Hypothalamus (tissue), 51 donors: Measurements from ENCODE around the gene ARX.

Experiments
- DNase-seq, 51 donors: peaks; one replicate each; lab custom pipeline; 2025; lab: John Stamatoyannopoulos, UW

The ARX gene

GRCh38 chrX:25003066-25003849, 12.5 kb downstream of the ARX start:
- peak in 1 of 51 donors; percentile 14 for DNase-seq

DNA sequence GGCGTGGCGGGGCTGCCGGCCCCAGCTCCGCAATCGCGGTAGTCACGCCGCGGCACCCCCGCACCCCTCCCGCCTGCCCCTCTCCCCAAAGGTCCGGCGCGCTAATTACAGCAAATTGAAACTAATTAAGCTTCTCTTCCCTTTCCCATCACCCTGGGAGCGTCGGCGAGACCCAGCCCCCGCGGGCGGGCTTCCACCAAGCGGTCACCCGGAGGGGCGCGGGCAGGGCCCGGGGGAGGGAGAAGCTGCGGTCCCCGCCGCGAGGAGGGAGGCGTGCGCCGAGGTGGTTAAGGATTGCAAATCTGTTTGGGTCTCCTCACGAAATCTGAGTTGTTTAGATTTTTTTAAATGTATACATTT, 13.1 kb downstream of the ARX start:
- no peak for DNase-seq

- no peak for DNase-seq
Measured at GRCh38 chrX:25001808-25002660, 13.7 kb downstream of the ARX start.

GRCh38 chrX:24999511-24999910, 16.3 kb downstream of the ARX start:
- no peak for DNase-seq

- no peak for DNase-seq
Measured at GRCh38 chrX:24996096-24996709, 19.6 kb downstream of the ARX start.

DNA sequence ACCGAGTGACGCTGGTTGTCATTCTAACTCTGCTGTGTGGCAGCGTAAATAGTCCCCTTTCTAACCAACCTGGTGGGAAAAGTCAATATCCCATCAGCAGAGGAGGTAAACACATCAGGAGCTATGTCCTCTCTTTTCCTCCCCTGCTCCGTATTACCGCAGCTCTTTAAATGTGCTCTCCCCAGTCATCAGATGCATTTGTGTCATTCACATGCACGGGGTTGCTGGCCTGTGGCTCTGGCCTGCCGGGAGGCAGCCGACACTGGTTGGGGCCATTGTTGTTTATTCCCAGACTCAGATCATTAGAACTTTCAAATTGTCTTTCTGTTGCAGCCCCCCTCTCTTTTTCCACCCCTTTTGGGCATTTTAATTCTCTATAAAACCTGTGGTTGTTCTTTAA, 21.9 kb downstream of the ARX start:
- no peak for DNase-seq

- DNase-seq = peak in 2 of 51 donors; percentile 2 to 17
Measured at GRCh38 chrX:24990535-24990934, 25.2 kb downstream of the ARX start.

DNA sequence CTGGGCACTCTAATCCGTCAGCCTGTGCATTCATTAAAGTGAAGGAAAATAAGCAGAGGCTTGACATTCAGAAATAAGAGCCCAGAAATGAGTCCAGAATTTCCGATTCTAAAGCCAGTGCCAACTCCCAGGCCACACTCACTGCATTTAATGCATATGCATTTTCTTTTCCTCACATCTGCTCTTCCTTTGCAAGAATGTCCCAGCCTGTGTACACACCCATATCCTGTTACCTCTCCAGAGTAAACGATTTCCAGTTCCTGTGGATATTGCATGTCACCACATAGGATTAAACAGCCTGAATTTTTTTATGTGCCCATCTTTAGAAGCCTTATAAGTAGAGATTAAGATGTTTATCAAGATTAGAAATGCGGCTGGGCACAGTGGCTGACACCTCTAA, 27.5 kb downstream of the ARX start:
- no peak for DNase-seq

GRCh38 chrX:24987731-24988130, 28.0 kb downstream of the ARX start:
- DNase-seq = no peak

DNA sequence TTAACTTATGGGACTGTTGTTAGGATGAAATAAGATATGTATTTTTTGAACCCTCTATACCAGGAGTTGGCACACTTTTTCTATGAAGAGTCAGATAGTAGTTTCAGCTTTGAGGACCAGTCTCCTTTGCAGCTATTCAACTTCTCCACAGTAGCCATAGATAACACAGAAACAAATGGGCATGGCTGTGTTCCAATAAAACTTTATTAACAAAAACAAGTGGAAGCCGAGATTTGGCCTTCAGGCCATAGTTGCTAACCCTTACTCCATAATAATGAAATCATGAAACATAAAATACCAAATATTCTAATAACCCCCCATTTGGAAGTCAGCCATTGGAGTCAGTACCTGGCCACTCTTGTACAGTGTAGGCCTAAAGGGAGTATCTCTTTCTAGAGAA, 30.6 kb downstream of the ARX start:
- DNase-seq = no peak

DNA sequence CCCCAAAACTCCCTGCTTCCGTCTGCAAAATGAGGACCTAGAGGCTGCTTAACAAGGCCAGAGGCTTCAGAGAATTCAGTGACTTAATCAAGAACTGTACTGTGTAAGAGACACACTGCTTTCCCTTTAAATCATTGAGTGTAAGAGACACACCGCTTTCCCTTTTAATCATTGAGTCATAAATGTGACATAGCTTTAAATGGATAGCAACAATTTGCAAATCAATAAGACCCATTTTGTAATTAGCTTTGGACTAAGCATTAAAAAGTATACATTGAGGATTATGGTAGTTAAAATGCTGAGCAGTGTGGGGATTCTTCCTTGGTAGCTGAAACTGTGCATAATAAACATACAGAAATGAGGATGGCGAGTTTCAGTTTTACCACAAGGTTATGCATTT, 31.8 kb downstream of the ARX start:
- DNase-seq = no peak

- DNase-seq = no peak
Measured at GRCh38 chrX:24982306-24982965, 33.3 kb downstream of the ARX start.

DNA sequence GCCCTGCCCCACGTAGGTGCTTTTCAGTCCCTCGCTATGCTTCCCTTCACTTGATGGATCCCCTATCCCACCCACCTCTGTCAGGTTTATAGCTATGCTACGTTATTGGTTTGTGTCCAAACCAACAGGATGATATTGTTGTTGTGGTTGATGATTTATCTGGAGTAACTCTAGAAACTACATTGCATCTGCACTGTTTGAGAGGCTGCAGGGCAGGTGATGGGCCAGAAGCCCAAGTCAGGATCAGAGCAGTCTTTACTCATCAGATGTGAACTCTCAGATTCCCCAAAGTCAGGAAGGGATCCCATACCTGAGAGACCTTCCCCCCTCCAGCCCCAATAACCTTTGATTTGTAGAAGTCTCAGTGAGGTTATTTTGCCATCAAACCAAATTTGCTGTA, 34.7 kb downstream of the ARX start:
- DNase-seq = no peak

GRCh38 chrX:24979081-24979480, 36.7 kb downstream of the ARX start:
- DNase-seq = no peak

GRCh38 chrX:24969812-24970211, 46.0 kb downstream of the ARX start:
- DNase-seq = no peak

DNA sequence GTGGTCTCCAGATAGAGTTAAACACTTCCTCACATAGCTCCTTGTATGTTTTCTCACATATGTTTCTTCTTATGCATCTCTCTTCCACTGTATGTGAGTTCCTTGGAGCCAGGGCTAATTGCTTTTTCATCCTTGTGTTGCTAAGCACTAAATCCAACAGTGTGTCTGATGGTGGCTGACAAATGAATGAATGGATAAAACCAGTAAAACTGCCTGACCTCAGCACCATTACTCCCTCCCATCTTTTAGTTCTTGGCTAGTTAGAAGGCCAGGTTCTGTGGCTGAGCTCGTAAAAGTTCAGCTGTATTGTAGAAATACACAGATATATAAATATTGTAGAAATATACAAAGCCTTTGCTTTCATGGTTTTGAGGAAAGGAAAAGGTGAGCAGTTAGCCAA, 50.4 kb downstream of the ARX start:
- DNase-seq = no peak

GRCh38 chrX:24963823-24964222, 51.9 kb downstream of the ARX start:
- no peak for DNase-seq

GRCh38 chrX:24961809-24962208, 54.0 kb downstream of the ARX start:
- no peak for DNase-seq

DNA sequence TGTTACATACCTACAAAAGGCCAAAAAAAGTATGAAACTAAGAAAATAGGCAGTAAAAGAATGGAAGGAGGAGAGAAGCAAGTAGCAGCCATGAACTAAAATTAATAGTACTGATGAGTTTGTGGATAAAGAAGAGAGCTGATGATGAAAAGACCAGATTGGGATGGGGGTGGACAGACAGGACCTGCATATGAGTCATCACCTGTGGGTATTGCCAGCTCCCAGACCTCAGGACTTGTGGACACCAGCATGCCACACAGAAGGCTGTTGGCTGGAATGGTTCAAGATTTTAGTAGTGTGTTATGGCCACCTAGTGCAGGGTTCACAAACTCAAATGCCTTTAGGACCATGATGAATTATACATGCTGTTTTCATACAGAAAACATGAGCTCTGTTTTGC, 58.9 kb downstream of the ARX start:
- DNase-seq = no peak

- DNase-seq = no peak
Measured at GRCh38 chrX:24955372-24955930, 60.3 kb downstream of the ARX start.

- no peak for DNase-seq
Measured at GRCh38 chrX:24954732-24955131, 61.0 kb downstream of the ARX start.
